Sigmoid colon (tissue), 7 donors: ENCODE measurements around the gene NOL3. TPM values are rescaled to one million over a fixed set of nuclear protein-coding genes. Genes with fewer than 3 reads are reported as not detected.

Source experiments
- DNase-seq: peaks from one replicate; pipeline ENCODE4 v3.0.0-alpha.2; 2019
- H3K27ac ChIP-seq, 4 donors: fragments of 200-600 bp; sonication (generic); one replicate each; pipeline ENCODE4 v1.5.1; 2016 to 2019; ENCODE audit warnings: mild to moderate bottlenecking in 1 of 4
- H3K27me3 ChIP-seq, 3 donors: fragments of 200-600 bp; sonication (generic); one replicate each; pipeline ENCODE4 v1.5.1; 2019; ENCODE audit warnings: mild to moderate bottlenecking in 1 of 3
- H3K36me3 ChIP-seq, 4 donors: fragments of 200-600 bp; sonication (generic); one replicate each; pipeline ENCODE4 v1.5.1; 2016 to 2019
- H3K4me1 ChIP-seq, 4 donors: fragments of 200-600 bp; sonication (generic); one replicate each; pipeline ENCODE4 v1.5.1; 2017 to 2019
- H3K4me3 ChIP-seq, 4 donors: fragments of 200-600 bp; sonication (generic); one replicate each; pipeline ENCODE4 v1.5.1; 2017 to 2019; ENCODE audit warnings: mild to moderate bottlenecking in 2 of 4, moderate library complexity in 1 of 4
- H3K9me3 ChIP-seq, 4 donors: fragments of 200-600 bp in 3 of 4; sonication (generic) in 3 of 4; one replicate each; pipeline versions ENCODE4 v1.5.1 to v1.6.1; 2013 to 2019
- CTCF ChIP-seq, 4 experiments: fragments of 450-650 bp in 3 of 4; fragments of 200-600 bp in 1 of 4; IDR thresholded peaks; one replicate each; pipeline ENCODE4 v1.5.1; 2016 to 2019; ENCODE audit warnings: antibody characterized with exemption in 4 of 4, mild to moderate bottlenecking in 3 of 4, moderate library complexity in 2 of 4
- EP300 ChIP-seq, 4 donors: sonication (generic); formaldehyde crosslinking; IDR thresholded peaks; one replicate each; pipeline ENCODE4 v1.6.1; 2017; ENCODE audit warnings: antibody characterized with exemption in 4 of 4
- POLR2A ChIP-seq, 2 donors: fragments of 450-650 bp; IDR thresholded peaks; one replicate each; pipeline ENCODE4 v1.6.1; 2016; ENCODE audit warnings: antibody characterized with exemption in 2 of 2, mild to moderate bottlenecking in 2 of 2, moderate library complexity in 2 of 2
- POLR2AphosphoS5 ChIP-seq, 4 donors: sonication (generic); formaldehyde crosslinking; IDR thresholded peaks; one replicate each; pipeline ENCODE4 v1.6.1; 2017; ENCODE audit warnings: antibody characterized with exemption in 4 of 4
- WGBS, 2 donors: extraction: QIAGEN DNeasy Blood & Tissue Kit; methylation state at CpG; one replicate each; pipeline ENCODE4 v1.1.7; 2013; 5-methylcytosine and 5-hydroxymethylcytosine counted together
- intact Hi-C: fragments of 100-400 bp; cut with DNase I; formaldehyde crosslinking; loops from one replicate; pipeline ENCODE4 v1.15.1; 2023
- polyA plus RNA-seq, 3 donors: library from polyadenylated mRNA; stranded (reverse); fragments of 200-250 nt; gene quantifications; one replicate each; pipeline ENCODE4 v1.2.3, GENCODE V29; 2013
- total RNA-seq, 4 donors: library from RNA; depleted of rRNA; stranded (reverse); fragments of >200 nt; gene quantifications; one replicate each; pipeline ENCODE4 v1.1.0, GENCODE V29; 2016
- donor health status: healthy with polysubstance abuse.
- donor health status: Bipolar disorder and iron deficiency.
- donor health status: healthy.

The NOL3 gene
- total and polyA plus RNA-seq, 7 donors = 12.7 to 36.7 (median 23.9) TPM

- peaks cover 0 to 44% (median 38%) of the 10 kb centered on the region in 4 donors for H3K4me1 ChIP-seq
Observed at GRCh38 chr16:67183284-67183626, 12.9 kb downstream of the NOL3 start.

GRCh38 chr16:67183627-67184452 is 13.5 kb downstream of the NOL3 start, which contains the start of gene MATCAP1:
MATCAP1 (minus strand) TSS chr16:67183963; CDS start chr16:67180610, 3,353 bp downstream.
- peak within 1 kb of the TSS; percentile 91 to 96 (median 94) for H3K27ac ChIP-seq
- intact Hi-C loops = loop anchor here (1.0 kb wide), 1 partner anchor 61 kb away; no protein-coding TSS in a partner anchor
- TF ChIP-seq POLR2AphosphoS5 (IDR thresholded peaks at IDR 0.05) = peak; percentile 45 to 83 (median 67)
- no peak for TF ChIP-seq CTCF (IDR thresholded peaks at IDR 0.05)
- TF ChIP-seq EP300 (IDR thresholded peaks at IDR 0.05) = peak in 2 of 4 donors; percentile 41 to 55
- TF ChIP-seq POLR2A (IDR thresholded peaks at IDR 0.05) = peak in 1 of 2 donors; percentile 41
- no peaks in the 10 kb centered on the region for H3K9me3 ChIP-seq
- H3K4me1 ChIP-seq = peaks cover 0 to 39% (median 32%) of the 10 kb centered on the region in 4 donors
- peak; percentile 98 for DNase-seq
- H3K4me3 ChIP-seq = peak within 1 kb of the TSS; percentile 68 to 79 (median 73)
- no peaks in the 10 kb centered on the region for H3K36me3 ChIP-seq
- H3K27me3 ChIP-seq = no peaks in the 10 kb centered on the region
- 0% methylated on average over 77 of the region's 77 CpGs for WGBS, 2 donors

More at GRCh38 chr16:67183284-67183626, 12.9 kb downstream of the NOL3 start:
- Histone ChIP-seq H3K9me3 (no peaks in the 10 kb centered on the region), H3K36me3 (no peaks in the 10 kb centered on the region), H3K27ac (peak overlapping the region; percentile 91 to 96 (median 94)), H3K4me3 (peak overlapping the region; percentile 68 to 79 (median 73)), H3K27me3 (no peaks in the 10 kb centered on the region)
- intact Hi-C loops = loop anchor here (1.0 kb wide), 1 partner anchor 62 kb away; no protein-coding TSS in a partner anchor
- WGBS, 2 donors = 4 to 6% methylated on average over 11 of the region's 11 CpGs
- no peak for DNase-seq
- TF ChIP-seq CTCF (IDR thresholded peaks at IDR 0.05) (no peak), EP300 (IDR thresholded peaks at IDR 0.05) (no peak), POLR2AphosphoS5 (IDR thresholded peaks at IDR 0.05) (no peak), POLR2A (IDR thresholded peaks at IDR 0.05) (no peak)

GRCh38 chr16:67184453-67184994 is 14.2 kb downstream of the NOL3 start:
- Histone ChIP-seq H3K27me3 (no peaks in the 10 kb centered on the region), H3K4me3 (peak overlapping the region; percentile 68 to 79 (median 73)), H3K36me3 (no peaks in the 10 kb centered on the region), H3K4me1 (peaks cover 0 to 38% (median 31%) of the 10 kb centered on the region in 4 donors), H3K27ac (peak overlapping the region; percentile 91 to 96 (median 94)), H3K9me3 (no peaks in the 10 kb centered on the region)
- WGBS, 2 donors = 6 to 8% methylated on average over 59 of the region's 59 CpGs
- DNase-seq = no peak
- TF ChIP-seq POLR2A (IDR thresholded peaks at IDR 0.05) = no peak
- TF ChIP-seq CTCF (IDR thresholded peaks at IDR 0.05) = no peak
- TF ChIP-seq EP300 (IDR thresholded peaks at IDR 0.05) = no peak
- no peak for TF ChIP-seq POLR2AphosphoS5 (IDR thresholded peaks at IDR 0.05)
- intact Hi-C loops = no loop called here

GRCh38 chr16:67184995-67185650 is 14.8 kb downstream of the NOL3 start:
- 14 to 15% methylated on average over 43 of the region's 43 CpGs for WGBS, 2 donors
- Histone ChIP-seq H3K4me3 (peak overlapping the region in 3 of 4 donors; percentile 68 to 79 (median 73)), H3K27me3 (no peaks in the 10 kb centered on the region), H3K4me1 (peaks cover 0 to 38% (median 31%) of the 10 kb centered on the region in 4 donors), H3K9me3 (no peaks in the 10 kb centered on the region), H3K36me3 (no peaks in the 10 kb centered on the region), H3K27ac (peak overlapping the region; percentile 91 to 96 (median 94))
- intact Hi-C loops = loop anchor here (1.0 kb wide), 2 partner anchors 30 to 207 kb away; no protein-coding TSS in a partner anchor
- TF ChIP-seq POLR2A (IDR thresholded peaks at IDR 0.05) = no peak
- peak; percentile 76 to 85 (median 82) for TF ChIP-seq CTCF (IDR thresholded peaks at IDR 0.05)
- peak in 2 of 4 donors; percentile 56 to 65 for TF ChIP-seq POLR2AphosphoS5 (IDR thresholded peaks at IDR 0.05)
- peak; percentile 96 for DNase-seq
